ENCODE results near the gene ENTREP3.
A peak's percentile ranks its signal among the peaks of the same experiment; 100 is the strongest.
"Not testable (repeated sequence)": the region's sequence is repeated elsewhere in the genome, so short reads cannot be mapped to it uniquely, and the experiment has no call there.

The ENTREP3 gene

GRCh38 chr1:155255243-155256007 lies at the start of gene ENTREP3:
Gene ENTREP3, minus strand, starts transcription at chr1:155255483. Its CDS starts 606 bp downstream, at chr1:155254877.
- peak; percentile 95 for DNase-seq

- no peak for DNase-seq
Observed at GRCh38 chr1:155304558-155305063, 49.3 kb upstream of the ENTREP3 start.

GRCh38 chr1:155301342-155301841 lies 46.1 kb upstream of the ENTREP3 start, which contains the start of gene PKLR:
Gene PKLR, minus strand, starts transcription at chr1:155301438. Its CDS starts 43 bp downstream, at chr1:155301395.
- no peak for DNase-seq

- DNase-seq, result no peak
Observed at GRCh38 chr1:155300553-155301329, 45.5 kb upstream of the ENTREP3 start.

GRCh38 chr1:155300024-155300423 lies 44.7 kb upstream of the ENTREP3 start:
- DNase-seq, result no peak

- DNase-seq, result no peak
Observed at GRCh38 chr1:155297384-155297783, 42.1 kb upstream of the ENTREP3 start.

- DNase-seq, result no peak
Observed at GRCh38 chr1:155296661-155297060, 41.4 kb upstream of the ENTREP3 start.

- no peak for DNase-seq
Observed at GRCh38 chr1:155295942-155296267, 40.6 kb upstream of the ENTREP3 start.

GRCh38 chr1:155295183-155295941 lies 40.1 kb upstream of the ENTREP3 start:
- no peak for DNase-seq

GRCh38 chr1:155294520-155295182 lies 39.4 kb upstream of the ENTREP3 start:
- no peak for DNase-seq

GRCh38 chr1:155293086-155293749 lies 37.9 kb upstream of the ENTREP3 start:
- no peak for DNase-seq

GRCh38 chr1:155291006-155291405 lies 35.7 kb upstream of the ENTREP3 start:
- not testable (repeated sequence) for DNase-seq

GRCh38 chr1:155287987-155288543 lies 32.8 kb upstream of the ENTREP3 start:
- no peak for DNase-seq

- DNase-seq, result no peak
Observed at GRCh38 chr1:155286544-155286943, 31.3 kb upstream of the ENTREP3 start.

GRCh38 chr1:155285631-155286044 lies 30.4 kb upstream of the ENTREP3 start:
- no peak for DNase-seq

- DNase-seq, result no peak
Observed at GRCh38 chr1:155285063-155285462, 29.8 kb upstream of the ENTREP3 start.

GRCh38 chr1:155284476-155284875 lies 29.2 kb upstream of the ENTREP3 start:
- DNase-seq, result no peak

GRCh38 chr1:155282488-155283091 lies 27.3 kb upstream of the ENTREP3 start:
- DNase-seq, result no peak

- no peak for DNase-seq
Observed at GRCh38 chr1:155279268-155279667, 24.0 kb upstream of the ENTREP3 start.

GRCh38 chr1:155278689-155279160 lies 23.4 kb upstream of the ENTREP3 start:
- DNase-seq, result no peak

All from right hindlimb (tissue), 1 donor.